HG03432 (cell line): ENCODE results near the gene UGT2B17.

Experiments used
- ATAC-seq: cut with Tn5 transposase; IDR thresholded peaks from one replicate; pipeline ENCODE4 v1.9.1; 2021; ENCODE audit warnings: mild to moderate bottlenecking, moderate library complexity; ENCODE audit not compliant: unreplicated experiment

UGT2B17 gene

DNA sequence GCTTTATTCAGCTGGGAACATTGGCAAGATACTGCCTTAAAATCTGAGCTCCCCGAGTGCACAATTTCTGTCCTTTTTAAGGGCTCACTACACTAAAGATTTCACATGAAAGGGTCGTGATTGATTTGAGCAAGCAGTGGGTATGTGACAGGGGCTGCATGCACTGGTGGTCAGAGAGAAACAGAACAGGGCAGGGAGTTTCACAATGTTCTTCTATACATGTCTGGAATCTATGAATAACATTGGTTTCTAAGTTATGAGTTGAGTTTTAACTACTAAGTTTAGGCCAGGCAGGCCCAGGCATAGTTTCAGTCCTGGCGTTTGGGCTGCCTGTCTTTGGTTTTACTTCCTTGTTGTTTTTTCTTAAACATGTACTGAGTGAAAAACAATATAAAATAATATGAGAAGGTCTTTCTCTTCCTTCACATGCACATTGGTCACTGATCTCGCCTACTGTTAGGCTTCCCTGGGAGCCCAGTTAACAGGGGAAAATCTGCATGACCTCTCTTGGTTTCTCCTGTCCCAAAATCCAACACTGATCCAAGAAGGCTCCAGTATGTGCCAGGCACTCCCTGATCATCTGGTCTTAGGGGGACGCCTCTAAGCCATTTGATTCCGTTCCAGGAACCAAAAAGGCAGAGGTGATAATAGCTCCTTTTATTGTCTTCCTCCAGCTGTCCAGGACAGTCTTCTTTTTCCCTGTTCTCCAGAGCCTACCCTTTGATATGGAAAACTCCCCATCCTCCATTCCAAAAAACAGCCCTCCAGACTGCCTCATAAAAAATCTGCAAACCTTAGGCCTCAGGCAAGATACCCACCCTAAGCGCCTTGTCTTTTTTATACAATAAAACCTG, at the start of gene UGT2B17:
UGT2B17 (minus strand) TSS at position 51 of the 854 bp plus-strand sequence. CDS start 7,838 bp downstream, outside the sequence.
- ATAC-seq: peak; percentile 92

DNA sequence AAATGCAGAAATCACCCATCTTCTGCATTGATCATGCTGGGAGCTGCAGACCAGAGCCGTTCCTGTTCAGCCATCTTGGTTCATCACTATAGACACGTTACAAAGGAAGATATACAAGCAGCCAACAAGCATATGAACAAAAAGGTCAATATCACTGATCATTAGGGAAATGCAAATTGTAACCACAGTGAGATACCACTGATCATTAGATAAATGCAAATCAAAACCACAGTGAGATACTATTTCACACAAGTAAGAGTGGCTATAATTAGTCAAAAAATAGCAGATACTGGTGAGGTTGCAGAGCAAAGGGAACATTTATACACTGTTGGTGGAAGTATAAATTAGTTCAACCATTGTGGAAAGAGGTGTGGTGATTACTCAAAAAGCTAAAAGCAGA, 46.6 kb upstream of the UGT2B17 start:
- ATAC-seq: peak; percentile 39

GRCh38 chr4:68617003-68617698, 41.0 kb upstream of the UGT2B17 start:
- peak; percentile 54 for ATAC-seq

DNA sequence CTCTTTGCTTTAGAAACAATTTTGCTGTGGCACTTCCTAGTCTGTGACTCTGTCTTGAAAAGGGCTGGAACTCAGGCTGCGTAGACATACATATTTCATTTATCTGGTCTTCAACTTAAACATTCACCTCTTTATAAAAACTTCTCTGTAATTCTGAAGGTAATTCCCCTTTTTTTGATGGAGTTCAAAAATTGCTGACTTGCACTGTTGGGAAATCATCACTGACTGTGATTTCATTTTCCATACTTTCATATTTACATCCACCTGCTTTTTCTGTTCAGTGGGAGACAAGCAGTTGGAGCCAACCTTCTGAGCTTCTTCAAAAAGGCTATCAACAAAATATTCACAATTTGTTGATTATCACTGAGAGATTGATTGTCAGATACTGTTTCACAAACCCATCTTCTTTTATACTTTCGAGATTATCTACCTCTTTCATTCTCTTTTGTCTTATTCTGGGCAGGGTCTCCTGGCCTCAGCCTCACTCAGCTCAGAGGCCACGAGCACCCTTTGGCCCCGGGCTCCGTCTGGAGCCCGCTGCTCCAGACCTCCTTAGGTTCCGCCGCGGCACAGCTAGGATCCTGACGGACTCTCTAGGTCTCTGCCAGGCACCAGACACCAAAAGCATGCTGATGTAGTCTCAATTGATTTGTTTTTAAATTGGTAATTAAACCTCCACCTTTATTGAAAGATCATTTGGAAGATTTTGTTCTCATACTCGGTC, 39.7 kb upstream of the UGT2B17 start:
- ATAC-seq: no peak

GRCh38 chr4:68613752-68614151, 37.6 kb upstream of the UGT2B17 start:
- no peak for ATAC-seq

DNA sequence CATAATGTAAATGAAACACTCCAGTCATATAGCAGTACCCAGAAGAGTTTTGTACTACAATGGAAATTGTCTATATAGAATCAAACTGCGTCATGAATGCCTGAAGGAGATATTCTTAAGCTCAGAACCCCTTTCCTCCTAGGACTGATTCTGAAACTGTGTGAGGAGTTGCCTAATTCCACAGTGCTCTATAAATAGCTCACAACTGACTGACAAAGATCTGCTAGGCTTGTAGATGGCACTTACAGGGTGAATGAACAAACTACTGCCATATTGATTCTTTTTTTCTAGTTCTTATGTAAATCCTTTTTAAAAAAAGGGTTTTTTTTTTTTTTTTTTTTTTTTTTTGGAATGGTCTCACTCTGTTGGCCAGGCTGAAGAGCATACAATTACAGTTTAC, 30.1 kb upstream of the UGT2B17 start:
- ATAC-seq: no peak

DNA sequence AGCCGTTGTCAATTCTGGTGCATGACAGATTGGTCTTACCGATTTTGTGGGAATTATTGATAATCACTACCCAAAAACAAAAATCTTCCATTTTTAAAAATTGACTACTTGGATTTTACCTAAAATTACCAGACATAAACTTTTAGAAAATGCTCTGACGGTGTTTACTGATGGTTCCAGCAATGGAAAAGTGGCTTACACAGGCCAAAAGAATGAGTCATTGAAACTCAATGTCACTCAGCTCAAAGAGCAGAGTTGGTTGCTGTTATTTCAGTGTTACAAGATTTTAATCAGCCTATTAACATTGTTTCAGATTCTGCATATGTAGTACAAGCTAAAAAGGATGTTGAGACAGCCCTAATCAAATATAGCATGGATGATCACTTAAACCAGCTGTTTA, 23.0 kb upstream of the UGT2B17 start:
- ATAC-seq: no peak

DNA sequence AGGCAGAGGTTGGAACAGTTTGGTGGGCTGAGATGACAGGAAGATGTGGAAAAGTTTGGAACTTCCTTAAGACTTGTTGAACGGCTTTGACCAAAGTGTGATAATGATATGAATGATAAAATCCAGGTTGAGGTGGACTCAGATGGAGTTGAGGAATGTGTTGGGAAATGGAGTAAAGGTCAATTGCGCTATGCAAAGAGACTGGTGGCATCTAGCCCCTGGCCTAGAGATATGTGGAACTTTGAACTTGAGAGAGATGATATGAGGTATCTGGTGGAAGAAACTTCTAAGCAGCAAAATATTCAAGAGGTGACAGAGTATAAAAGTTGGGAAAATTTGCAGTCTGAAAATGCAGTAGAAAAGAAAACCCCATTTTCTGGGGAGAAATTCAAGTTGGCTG, 21.4 kb upstream of the UGT2B17 start:
- ATAC-seq: no peak

- no peak for ATAC-seq
These were observed 18.6 kb upstream of the UGT2B17 start for GRCh38 chr4:68594678-68595077.

- no peak for ATAC-seq
These were observed 17.0 kb upstream of the UGT2B17 start for GRCh38 chr4:68593112-68593511.

GRCh38 chr4:68592673-68593072, 16.6 kb upstream of the UGT2B17 start:
- peak; percentile 71 for ATAC-seq

DNA sequence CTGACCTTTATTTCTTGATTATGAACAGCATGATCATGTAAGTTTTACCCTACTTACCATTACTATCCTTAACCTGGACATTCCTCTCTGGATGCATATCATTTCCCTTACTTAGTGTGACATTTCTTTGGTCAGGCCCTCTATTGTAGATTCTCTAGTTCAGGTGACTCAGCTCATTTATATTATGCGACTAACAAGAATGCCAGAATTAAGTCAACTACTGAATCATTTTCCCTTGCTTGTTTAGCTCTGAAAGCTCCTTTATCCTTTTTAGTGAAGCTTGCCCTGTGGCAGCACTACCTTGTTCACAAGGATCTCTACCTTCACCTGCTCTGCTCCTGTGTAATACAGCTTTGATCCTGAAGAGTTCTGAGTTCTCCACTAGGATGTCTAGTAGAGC, 15.1 kb upstream of the UGT2B17 start:
- no peak for ATAC-seq

DNA sequence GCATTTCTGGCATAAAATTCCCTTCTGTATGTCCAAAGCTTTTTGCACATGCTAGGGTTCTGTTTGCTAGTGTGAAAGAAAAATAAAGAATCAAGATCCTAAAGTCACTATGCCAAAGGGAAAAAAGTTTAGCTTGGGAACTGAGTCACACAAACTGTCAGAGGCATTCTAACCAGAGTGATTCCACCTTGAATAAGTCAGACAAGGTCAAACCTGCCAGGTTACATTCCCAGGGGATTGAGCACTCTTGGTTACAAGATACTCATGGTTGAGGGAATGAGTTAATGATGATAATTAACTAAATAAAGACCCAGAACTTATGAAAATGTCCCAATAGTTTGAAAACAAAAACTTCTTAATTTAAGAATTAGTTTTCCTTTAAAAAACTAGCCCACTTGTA, 13.7 kb upstream of the UGT2B17 start:
- ATAC-seq: no peak

DNA sequence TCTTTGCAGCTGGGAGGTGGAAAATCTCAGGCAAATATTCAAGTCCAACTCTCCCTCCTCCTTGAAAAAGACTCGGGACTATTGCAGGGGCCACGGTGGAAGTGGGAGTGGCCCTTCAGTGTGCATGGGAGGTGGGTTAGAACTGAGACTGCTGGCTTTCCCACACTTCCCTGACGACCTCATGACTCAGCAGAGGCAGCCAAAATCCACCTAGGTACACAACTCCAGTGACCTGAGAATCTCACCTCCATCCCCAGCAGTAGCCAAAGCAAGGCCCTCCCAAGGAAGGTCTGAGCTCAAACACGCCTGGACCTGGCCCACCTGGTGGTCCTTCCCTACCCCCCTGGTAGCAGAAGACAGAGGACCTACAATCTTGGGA, 6.2 kb upstream of the UGT2B17 start:
- no peak for ATAC-seq

GRCh38 chr4:68581383-68582338, 5.5 kb upstream of the UGT2B17 start:
- ATAC-seq: no peak

DNA sequence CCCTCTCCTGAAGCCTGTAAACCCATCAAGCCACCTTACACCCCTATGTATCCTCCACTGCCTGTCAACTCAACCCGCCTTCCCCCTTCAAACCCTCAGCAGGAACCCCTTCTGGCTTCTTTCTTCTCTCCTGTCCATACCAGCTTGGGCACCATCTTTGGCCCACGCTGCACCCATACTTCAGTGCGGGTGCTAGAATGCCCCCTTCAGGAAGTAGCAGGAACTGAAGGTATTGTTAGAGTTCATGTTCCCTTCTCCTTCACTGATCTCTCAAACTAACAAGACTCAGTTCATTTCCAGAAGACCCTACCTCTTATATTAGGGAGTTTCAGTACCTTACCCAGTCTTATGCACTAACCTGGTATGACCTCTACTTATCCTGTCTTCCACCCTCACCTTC, 1.5 kb upstream of the UGT2B17 start:
- ATAC-seq: no peak

- ATAC-seq: peak; percentile 12
These were observed 486 bp downstream of the UGT2B17 start for GRCh38 chr4:68575636-68576035.

DNA sequence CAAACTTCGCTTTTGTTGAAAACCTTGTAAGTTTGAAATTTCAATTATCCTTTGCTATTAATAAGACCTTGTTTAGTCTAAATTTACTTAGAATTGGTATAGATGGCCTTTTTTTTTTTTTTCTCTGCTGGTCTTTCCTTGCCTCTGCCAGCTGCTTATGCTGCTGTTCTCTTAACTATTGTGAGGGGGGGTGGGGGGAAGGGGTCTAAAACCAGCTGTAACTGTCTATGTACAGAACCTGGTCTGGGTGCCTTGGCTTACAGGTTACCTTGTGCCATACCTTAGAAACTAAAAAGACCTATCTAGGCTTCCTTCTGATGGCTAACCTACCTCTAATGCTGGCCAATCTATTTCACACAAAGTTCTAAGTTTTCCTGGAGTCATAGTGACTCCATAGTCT, 1.0 kb downstream of the UGT2B17 start:
- no peak for ATAC-seq

GRCh38 chr4:68572653-68573170, 3.4 kb downstream of the UGT2B17 start:
- ATAC-seq: no peak

GRCh38 chr4:68570122-68570507, 6.0 kb downstream of the UGT2B17 start:
- ATAC-seq: peak; percentile 48
